Measurements from ENCODE around the gene UTP18.
"Not testable (repeated sequence)": the region's sequence is repeated elsewhere in the genome, so short reads cannot be mapped to it uniquely, and the experiment has no call there.

UTP18 gene

DNA sequence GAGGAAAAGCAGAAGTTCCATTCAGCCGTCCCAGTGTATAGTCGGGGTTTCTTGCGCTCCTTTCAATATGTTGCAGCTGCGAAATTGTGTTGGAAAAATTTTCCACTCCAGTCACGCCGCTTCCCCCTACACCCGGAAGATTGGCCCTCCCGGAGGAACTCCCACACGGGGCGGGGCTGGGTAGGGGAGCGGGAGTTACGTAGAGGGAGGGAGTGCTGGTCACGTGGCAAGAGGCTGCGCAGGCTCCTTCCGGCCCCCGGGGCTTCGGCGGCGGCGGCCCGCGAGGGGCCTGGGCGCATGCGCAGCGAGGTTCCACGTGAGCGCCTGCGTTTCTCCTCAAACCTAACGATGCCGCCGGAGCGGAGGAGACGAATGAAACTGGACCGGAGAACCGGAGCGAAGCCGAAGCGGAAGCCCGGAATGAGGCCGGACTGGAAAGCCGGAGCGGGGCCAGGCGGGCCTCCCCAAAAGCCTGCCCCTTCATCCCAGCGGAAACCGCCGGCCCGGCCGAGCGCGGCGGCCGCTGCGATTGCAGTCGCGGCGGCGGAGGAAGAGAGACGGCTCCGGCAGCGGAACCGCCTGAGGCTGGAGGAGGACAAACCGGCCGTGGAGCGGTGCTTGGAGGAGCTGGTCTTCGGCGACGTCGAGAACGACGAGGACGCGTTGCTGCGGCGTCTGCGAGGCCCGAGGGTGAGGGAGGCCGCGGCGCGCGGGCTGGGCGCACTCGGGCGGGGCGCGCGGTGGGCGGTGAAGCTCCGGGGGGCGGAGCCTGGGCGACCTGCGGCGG, at the start of gene UTP18:
UTP18 (plus strand) TSS at position 310 of the 787 bp plus-strand sequence; CDS start at position 349, 39 bp downstream.
- DNase-seq: peak; percentile 95

DNA sequence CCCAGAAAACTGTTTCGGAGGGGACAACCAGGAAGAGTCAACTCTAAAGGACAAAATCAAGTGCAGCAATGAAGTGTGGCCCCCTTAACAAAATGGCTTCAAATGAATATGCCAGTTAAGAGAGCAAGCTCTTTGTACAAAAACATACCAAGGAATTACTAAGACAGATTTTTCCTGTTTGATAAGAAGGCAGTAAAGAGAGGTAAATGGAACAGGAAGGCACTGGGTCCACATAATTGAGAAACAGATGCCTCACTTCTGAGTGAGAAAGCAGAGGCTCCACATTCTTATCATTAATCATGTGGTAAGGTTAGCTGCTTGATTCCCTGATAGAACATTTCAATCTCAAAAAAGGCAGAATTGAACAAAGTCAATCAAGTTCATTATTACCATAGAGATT, 45.4 kb upstream of the UTP18 start:
- no peak for DNase-seq

GRCh38 chr17:51217946-51218345, 42.4 kb upstream of the UTP18 start:
- DNase-seq: no peak

DNA sequence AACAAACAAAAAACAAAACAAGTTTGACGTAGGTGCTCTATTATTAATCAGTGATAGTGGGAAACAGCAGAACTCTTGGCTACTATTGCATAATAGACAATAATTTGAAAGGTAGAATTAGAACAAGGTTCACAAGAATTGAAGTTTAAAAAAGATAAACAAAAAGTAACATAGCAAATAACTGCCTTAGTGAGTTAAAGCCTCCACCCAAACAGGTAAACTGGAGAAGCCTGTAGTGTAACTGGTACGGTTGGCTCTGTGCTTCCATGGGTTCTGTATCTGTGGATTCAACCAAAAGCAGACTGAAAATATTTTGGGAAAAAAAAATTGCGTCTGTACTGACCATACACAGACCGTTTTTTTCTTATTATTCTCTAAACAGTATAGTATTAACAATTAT, 39.0 kb upstream of the UTP18 start:
- DNase-seq: no peak

- DNase-seq: no peak
Observed at GRCh38 chr17:51224402-51225262, 35.7 kb upstream of the UTP18 start.

GRCh38 chr17:51225523-51225922, 34.8 kb upstream of the UTP18 start:
- DNase-seq: not testable (repeated sequence)

GRCh38 chr17:51228161-51228560, 32.2 kb upstream of the UTP18 start:
- DNase-seq: no peak

DNA sequence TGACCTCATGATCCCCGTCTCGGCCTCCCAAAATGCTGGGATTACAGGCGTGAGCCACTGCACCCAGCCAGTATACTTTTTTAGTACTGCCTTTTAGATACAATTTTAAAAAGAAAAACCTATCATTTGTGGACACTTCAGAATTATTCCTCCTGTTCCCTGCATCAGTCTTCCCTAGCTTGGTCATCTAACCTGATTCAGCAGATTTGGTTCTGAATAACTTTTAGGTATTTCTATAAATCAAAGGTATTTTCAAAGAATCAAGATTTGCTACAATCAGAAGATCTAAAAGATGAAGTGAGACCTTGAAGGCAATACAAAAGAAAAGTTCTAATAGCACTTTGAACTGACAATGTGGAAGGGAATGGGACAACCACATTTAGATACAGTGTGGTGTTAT, 30.5 kb upstream of the UTP18 start:
- no peak for DNase-seq

DNA sequence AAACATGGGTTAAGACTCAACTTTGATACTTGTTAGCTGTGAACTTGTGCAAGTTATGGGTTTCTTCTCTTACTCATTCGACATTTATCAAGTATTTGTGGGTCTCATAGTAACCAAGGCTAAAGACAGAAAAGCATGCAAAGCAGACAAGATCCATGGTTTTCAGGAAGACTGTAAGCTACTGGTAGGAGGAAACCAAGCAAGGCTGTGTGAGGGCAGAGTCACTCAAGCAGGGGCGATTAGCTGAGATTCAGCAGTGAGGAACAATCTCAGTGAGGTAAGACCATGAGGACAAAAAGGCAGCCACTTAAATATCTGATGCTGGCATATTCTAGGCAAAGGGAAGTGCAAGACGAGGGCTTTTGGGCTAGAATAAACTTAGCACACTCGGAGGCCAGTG, 30.0 kb upstream of the UTP18 start:
- no peak for DNase-seq

DNA sequence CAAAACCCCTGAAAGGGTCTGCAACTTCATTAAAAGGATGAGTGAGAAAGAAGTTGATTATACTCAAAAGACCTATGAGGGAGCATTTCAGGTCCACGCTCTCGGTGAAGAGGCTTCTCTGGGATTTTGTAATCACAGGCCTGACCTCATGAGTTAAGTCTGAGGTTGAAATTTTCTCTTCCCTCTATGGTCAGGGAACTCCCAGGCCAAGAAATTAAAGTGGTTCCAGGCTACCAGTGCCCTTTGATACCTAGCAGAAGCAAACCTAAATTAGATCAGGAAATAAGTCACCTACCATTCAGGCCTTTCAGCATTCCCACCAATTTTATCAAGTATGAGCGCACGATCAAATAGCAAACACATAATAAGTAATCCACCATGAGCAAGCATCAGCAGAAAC, 28.3 kb upstream of the UTP18 start:
- no peak for DNase-seq

DNA sequence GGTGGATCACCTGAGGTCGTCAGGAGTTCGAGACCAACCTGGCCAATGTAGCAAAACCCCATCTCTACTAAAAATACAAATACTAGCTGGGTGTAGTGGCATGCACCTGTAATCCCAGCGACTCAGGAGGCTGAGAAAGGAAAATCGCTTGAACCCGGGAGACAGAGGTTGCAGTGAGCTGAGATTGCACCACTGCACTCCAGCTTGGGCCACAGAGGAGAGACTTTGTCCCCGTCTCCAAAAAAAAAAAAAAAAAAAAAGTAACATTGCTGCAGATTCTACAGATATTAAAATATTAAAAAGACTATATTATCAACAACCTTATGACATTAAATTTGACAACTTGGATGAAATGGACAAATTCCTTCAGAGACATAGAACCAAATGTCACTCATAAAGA, 26.2 kb upstream of the UTP18 start:
- no peak for DNase-seq

- no peak for DNase-seq
Observed at GRCh38 chr17:51238255-51238887, 22.0 kb upstream of the UTP18 start.

- DNase-seq: no peak
Observed at GRCh38 chr17:51240275-51240674, 20.1 kb upstream of the UTP18 start.

GRCh38 chr17:51244041-51244440, 16.3 kb upstream of the UTP18 start:
- no peak for DNase-seq

- DNase-seq: no peak
Observed at GRCh38 chr17:51245535-51245934, 14.8 kb upstream of the UTP18 start.

GRCh38 chr17:51250314-51250840, 10.0 kb upstream of the UTP18 start:
- no peak for DNase-seq

DNA sequence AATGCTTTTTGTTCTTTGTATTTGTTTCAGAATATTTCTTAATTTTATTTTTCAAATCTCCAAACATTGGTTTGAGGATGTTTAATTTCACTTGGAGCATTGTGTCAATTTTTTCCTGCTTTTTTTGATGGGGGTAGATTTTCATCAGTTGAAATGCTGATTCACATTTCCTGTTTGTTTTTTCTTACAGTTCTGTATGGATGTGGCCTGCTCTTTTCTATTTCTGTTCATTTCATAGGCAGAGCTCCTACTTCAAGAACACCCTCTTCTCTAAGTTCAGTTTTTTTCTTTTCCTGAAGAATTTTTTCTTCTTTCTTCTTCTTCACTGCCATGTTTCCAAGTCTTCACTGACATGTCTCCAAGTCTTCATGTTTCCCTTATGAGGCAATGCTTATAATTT, 9.3 kb upstream of the UTP18 start:
- no peak for DNase-seq

DNA sequence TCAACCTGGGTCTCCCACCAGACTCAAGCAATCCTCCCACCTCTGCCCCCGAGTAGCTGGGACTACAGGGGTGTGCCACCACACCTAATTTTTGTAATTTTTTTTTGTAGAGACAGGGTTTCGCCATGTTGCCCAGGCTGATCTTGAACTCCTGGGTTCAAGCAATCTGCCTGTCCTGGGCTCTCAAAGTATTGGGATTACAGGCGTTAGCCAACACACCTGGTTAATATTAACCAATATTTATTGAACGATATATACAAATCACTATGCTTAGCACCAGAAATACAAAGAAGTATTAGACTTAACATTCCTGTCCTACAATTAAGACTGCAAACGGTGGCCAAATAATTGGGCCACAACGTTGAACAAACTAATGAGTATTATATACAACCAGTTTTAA, 4.7 kb upstream of the UTP18 start:
- DNase-seq: no peak

DNA sequence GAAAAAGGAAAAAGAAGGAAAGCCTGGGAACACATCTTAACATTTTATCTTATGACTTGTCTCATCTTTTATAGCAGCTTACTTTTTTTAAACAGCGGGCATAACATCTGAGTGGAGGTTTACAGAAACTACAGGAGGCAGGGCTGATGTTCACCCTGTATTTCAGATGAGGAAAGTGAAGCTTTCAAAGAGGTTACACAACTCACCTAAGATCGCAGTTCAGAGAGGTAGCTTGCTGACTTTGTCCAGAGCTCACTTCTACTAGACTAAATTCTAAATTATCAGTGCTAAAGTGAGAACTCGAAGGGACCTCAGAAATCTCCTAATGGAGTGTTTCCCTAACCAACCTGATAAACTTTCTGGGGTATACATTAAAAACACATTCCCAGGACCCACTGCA, 4.2 kb upstream of the UTP18 start:
- no peak for DNase-seq

DNA sequence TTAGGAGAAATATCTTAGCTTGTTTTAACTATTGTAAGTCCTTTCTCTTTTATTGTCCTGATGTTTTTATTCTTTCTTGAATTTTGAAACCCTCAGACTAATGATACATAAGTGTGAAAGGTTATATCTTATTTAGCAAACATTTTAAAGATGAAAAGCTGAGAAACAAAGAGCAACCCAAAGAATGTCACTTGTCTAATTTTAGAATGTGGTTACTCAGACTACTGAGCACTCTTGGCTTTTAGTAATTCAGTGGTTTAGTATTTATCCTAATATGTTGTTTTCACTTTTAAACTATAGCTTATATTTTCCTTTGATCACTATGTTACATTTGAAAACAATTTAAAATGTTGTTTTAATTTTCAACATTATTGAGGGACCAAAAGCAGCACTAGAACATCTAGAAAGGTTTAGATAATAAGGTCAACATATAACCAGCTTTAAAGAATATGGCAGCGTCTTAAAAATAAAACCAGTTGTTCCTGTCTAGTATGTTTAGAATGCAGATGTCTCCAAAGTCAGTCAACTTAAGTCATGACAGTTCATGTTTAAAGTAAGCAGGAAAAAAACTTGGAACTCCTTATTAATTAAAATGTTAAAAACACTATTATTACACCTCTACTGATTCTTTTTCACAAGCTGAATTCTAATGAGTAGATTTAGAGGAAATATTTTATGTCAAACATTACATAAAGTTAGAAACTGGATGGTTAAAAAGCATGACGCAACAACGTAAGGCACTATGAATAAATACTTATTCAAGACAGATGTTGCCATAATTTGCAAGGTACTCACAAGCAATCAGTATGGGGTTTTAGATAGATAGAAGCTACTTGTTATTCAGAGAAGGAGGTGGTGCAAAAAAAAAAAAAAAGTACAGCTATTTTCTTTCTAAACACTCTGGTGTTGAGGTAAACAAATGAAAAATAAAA, 2.9 kb upstream of the UTP18 start:
- no peak for DNase-seq

GRCh38 chr17:51258756-51259563, 1.4 kb upstream of the UTP18 start:
- no peak for DNase-seq

Data from NK-92 treated with Interleukin-12 subunit alpha and Interleukin-12 subunit beta, amount 100 ng/mL, for 24 hours (cell line).